Kidney (tissue), 14 donors: Measurements from ENCODE around the gene ATP2B3. TPM values are rescaled to one million over a fixed set of nuclear protein-coding genes. Genes with fewer than 3 reads are reported as not detected.
A peak's percentile ranks its signal among the peaks of the same experiment; 100 is the strongest.

Source experiments
- DNase-seq, 5 donors: peaks; one replicate each; pipeline ENCODE4 v3.0.0-alpha.2; 2013 to 2020
- FAIRE-seq: peaks from 2 replicates; lab custom pipeline; 2012; peaks lifted over from hg19 to GRCh38; lab: Jason Lieb, UNC
- H3K27ac ChIP-seq, 2 donors: one replicate each; pipeline ENCODE4 v1.7.0; 2013; ENCODE audit warnings: low read depth in 2 of 2, low read length in 2 of 2, inconsistent platforms in 1 of 2
- H3K27me3 ChIP-seq: one replicate; pipeline ENCODE4 v1.7.1; 2013; ENCODE audit warnings: low read length, inconsistent platforms; ENCODE audit not compliant: control insufficient read depth, insufficient read depth
- H3K36me3 ChIP-seq, 3 donors: one replicate each; pipeline versions ENCODE4 v1.7.0 to v1.7.1; 2013; ENCODE audit warnings: low read length in 3 of 3, control low read depth in 1 of 3, inconsistent platforms in 1 of 3; ENCODE audit not compliant: insufficient read depth in 3 of 3, control insufficient read depth in 2 of 3
- H3K4me1 ChIP-seq, 3 donors: one replicate each; pipeline versions ENCODE4 v1.7.0 to v1.7.1; 2013; ENCODE audit warnings: low read length in 3 of 3, inconsistent platforms in 1 of 3, low read depth in 1 of 3; ENCODE audit not compliant: control insufficient read depth in 2 of 3, insufficient read depth in 2 of 3
- H3K4me3 ChIP-seq, 3 donors: one replicate each; pipeline versions ENCODE4 v1.7.0 to v1.8.1; 2013; ENCODE audit warnings: low read length in 3 of 3, control low read depth in 1 of 3, inconsistent platforms in 1 of 3
- H3K9ac ChIP-seq, 3 donors: one replicate each; pipeline versions ENCODE4 v1.7.0 to v1.7.1; 2013; ENCODE audit warnings: low read length in 3 of 3, control low read depth in 1 of 3, inconsistent platforms in 1 of 3
- H3K9me3 ChIP-seq, 3 donors: one replicate each; pipeline versions ENCODE4 v1.7.0 to v1.7.1; 2013; ENCODE audit warnings: low read length in 3 of 3, control low read depth in 1 of 3, inconsistent platforms in 1 of 3; ENCODE audit not compliant: control insufficient read depth in 2 of 3, insufficient read depth in 1 of 3
- CTCF ChIP-seq: IDR thresholded peaks from 3 replicates; pipeline ENCODE4 v1.5.1; 2012; ENCODE audit warnings: mild to moderate bottlenecking, moderate library complexity, borderline replicate concordance; ENCODE audit not compliant: insufficient read depth; ENCODE audit errors: extremely low read depth
- intact Hi-C: fragments of 100-400 bp; cut with DNase I; formaldehyde crosslinking; loops from one replicate; pipeline ENCODE4 v1.11.1; 2022
- polyA plus RNA-seq: library from polyadenylated mRNA; stranded (reverse); fragments of 350-450 nt; fragmentation: Illumina TruSeq; extraction: RNeasy Lipid Tissue Mini Kit (QIAGEN cat#74804); gene quantifications from one replicate; pipeline ENCODE4 v1.2.3, GENCODE V29; 2014; ENCODE audit warnings: low read depth, low replicate concordance; ENCODE audit not compliant: insufficient read depth
- total RNA-seq: library from RNA; stranded (reverse); fragmentation: NEBNext Ultra II Directional; extraction: Animal tissue kit (Norgen Biotek cat#: 25700); gene quantifications from one replicate; pipeline ENCODE4 v1.2.1, GENCODE V29; 2021
- donor health status: control.
- donor health status: control.
- donor health status: control.
- donor health status: control.
- donor health status: control.
- donor health status: DM: yes; HTN: yes; CAD: no.
- donor health status: Normal renal cell carcinoma (clear cell type).

ATP2B3 gene
- total and polyA plus RNA-seq, 2 donors from 2014 or later: 0.37 TPM; not detected in 1

DNA sequence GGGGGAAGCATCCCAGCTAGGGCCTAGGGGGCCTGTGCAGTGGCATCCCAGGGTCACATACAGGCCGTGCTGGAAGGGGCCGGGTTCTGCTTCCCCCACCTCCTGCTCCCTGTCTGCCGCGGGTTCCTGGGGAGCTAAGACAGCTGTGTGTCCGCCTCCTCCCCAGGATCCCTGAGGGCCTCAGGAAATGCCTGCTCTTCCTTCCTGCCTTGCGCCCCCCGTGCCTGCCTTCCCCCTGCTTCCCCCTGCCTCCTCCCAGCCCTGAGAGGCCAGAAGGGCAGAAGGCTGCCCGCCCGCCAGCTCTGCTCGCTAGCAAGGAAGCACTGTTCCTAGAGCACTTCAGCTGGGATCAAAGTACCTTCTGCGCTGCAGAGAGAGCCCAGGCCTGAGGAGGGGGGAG lies 25.5 kb upstream of the ATP2B3 start:
- no peak for FAIRE-seq
- Histone ChIP-seq H3K27ac (no peak overlapping the region), H3K27me3 (no peaks in the 10 kb centered on the region)

DNA sequence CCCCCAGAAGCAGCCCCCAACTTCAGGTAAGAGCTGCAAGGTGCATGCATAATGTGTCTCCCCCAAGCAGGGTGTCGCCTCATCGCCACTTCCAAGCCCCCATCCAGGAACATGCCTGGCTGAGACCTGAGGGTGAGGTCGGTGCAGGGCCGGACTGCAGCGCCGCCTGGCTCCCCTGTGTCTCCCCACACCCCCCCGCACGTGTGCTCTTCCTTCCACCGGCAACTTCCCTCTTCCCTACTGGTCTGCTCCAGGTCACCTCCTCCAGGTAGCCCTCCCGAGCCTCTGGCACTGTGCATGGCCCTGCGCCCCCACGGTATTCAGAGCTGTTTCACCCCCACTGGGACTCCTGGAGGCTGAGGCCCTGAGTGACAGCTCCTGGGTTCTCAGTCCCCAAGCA lies 24.9 kb upstream of the ATP2B3 start:
- Histone ChIP-seq H3K27me3 (no peaks in the 10 kb centered on the region), H3K4me3 (no peak overlapping the region), H3K9ac (no peak overlapping the region), H3K9me3 (no peaks in the 10 kb centered on the region), H3K4me1 (peaks cover 0 to 13% (median 0%) of the 10 kb centered on the region in 3 donors), H3K36me3 (no peaks in the 10 kb centered on the region), H3K27ac (no peak overlapping the region)
- DNase-seq (no peak), FAIRE-seq (no peak)
- intact Hi-C loops: no loop called here
- no peak for TF ChIP-seq CTCF

More for the DNA sequence above, 25.5 kb upstream of the ATP2B3 start:
- H3K4me3 ChIP-seq: no peak overlapping the region
- peak in 1 of 5 donors; percentile 43 for DNase-seq
- H3K36me3 ChIP-seq: no peaks in the 10 kb centered on the region
- intact Hi-C loops: no loop called here
- H3K9me3 ChIP-seq: no peaks in the 10 kb centered on the region
- no peak for TF ChIP-seq CTCF
- H3K9ac ChIP-seq: no peak overlapping the region
- peaks cover 0 to 13% (median 0%) of the 10 kb centered on the region in 3 donors for H3K4me1 ChIP-seq

GRCh38 chrX:153493085-153493484 lies 24.4 kb upstream of the ATP2B3 start:
- no peak for TF ChIP-seq CTCF
- H3K9me3 ChIP-seq: no peaks in the 10 kb centered on the region
- peaks cover 0 to 10% (median 0%) of the 10 kb centered on the region in 3 donors for H3K4me1 ChIP-seq
- no peaks in the 10 kb centered on the region for H3K36me3 ChIP-seq
- no peak overlapping the region for H3K27ac ChIP-seq
- FAIRE-seq (no peak), DNase-seq (no peak)
- H3K27me3 ChIP-seq: no peaks in the 10 kb centered on the region
- intact Hi-C loops: no loop called here
- H3K9ac ChIP-seq: no peak overlapping the region
- no peak overlapping the region for H3K4me3 ChIP-seq

- Histone ChIP-seq H3K9me3 (no peaks in the 10 kb centered on the region), H3K9ac (no peak overlapping the region), H3K27me3 (no peaks in the 10 kb centered on the region), H3K36me3 (no peaks in the 10 kb centered on the region), H3K27ac (peak overlapping the region; percentile 43 to 47), H3K4me3 (no peak overlapping the region), H3K4me1 (peaks cover 0 to 10% (median 0%) of the 10 kb centered on the region in 3 donors)
- DNase-seq (no peak), FAIRE-seq (no peak)
- no peak for TF ChIP-seq CTCF
- intact Hi-C loops: no loop called here
These were observed 23.4 kb upstream of the ATP2B3 start for GRCh38 chrX:153494061-153494460.
